Coronary artery (tissue), 2 donors: ENCODE measurements around the gene C14orf180.

ENCODE experiments used
- DNase-seq: peaks from one replicate; pipeline ENCODE4 v3.0.0-alpha.2; 2017; ENCODE audit warnings: low spot score
- H3K27ac ChIP-seq, 2 donors: fragments of 200-600 bp; sonication (generic); one replicate each; pipeline ENCODE4 v1.5.1; 2016 to 2019
- H3K4me3 ChIP-seq: fragments of 200-600 bp; sonication (generic); 2 replicates; pipeline ENCODE4 v1.5.1; 2016; ENCODE audit warnings: mild to moderate bottlenecking, moderate library complexity
- CTCF ChIP-seq: fragments of 200-600 bp; sonication (generic); IDR thresholded peaks from one replicate; pipeline ENCODE4 v1.5.1; 2019; ENCODE audit warnings: antibody characterized with exemption

The C14orf180 gene

GRCh38 chr14:104603711-104604401 is 24.3 kb downstream of the C14orf180 start:
- H3K4me3 ChIP-seq: peak overlapping the region; percentile 50
- no peak for TF ChIP-seq CTCF

GRCh38 chr14:104604458-104605449 is 25.2 kb downstream of the C14orf180 start, which contains the start of gene TMEM179:
TSS of gene TMEM179 (minus strand) at chr14:104604772. CDS start at chr14:104604741, 31 bp downstream.
- no peak within 1 kb of the TSS for H3K27ac ChIP-seq
- peak; percentile 53 for DNase-seq
- TF ChIP-seq CTCF: no peak
- peak within 1 kb of the TSS; percentile 50 for H3K4me3 ChIP-seq

More at GRCh38 chr14:104603711-104604401, 24.3 kb downstream of the C14orf180 start:
- DNase-seq: peak; percentile 71
- H3K27ac ChIP-seq: no peak overlapping the region

GRCh38 chr14:104609666-104610065 is 30.1 kb downstream of the C14orf180 start:
- Histone ChIP-seq H3K4me3 (no peak overlapping the region), H3K27ac (no peak overlapping the region)
- peak; percentile 57 for DNase-seq
- no peak for TF ChIP-seq CTCF

- DNase-seq: peak; percentile 54
Observed at GRCh38 chr14:104610749-104611310, 31.3 kb downstream of the C14orf180 start.

GRCh38 chr14:104611881-104612280 is 32.3 kb downstream of the C14orf180 start:
- no peak for DNase-seq
- Histone ChIP-seq H3K4me3 (no peak overlapping the region), H3K27ac (no peak overlapping the region)
- TF ChIP-seq CTCF: no peak

More at GRCh38 chr14:104610749-104611310, 31.3 kb downstream of the C14orf180 start:
- Histone ChIP-seq H3K4me3 (no peak overlapping the region), H3K27ac (no peak overlapping the region)
- TF ChIP-seq CTCF: no peak

GRCh38 chr14:104614126-104614812 is 34.7 kb downstream of the C14orf180 start:
- TF ChIP-seq CTCF: no peak
- DNase-seq: no peak
- no peak overlapping the region for H3K27ac ChIP-seq

More at GRCh38 chr14:104614126-104614812, 34.7 kb downstream of the C14orf180 start:
- H3K4me3 ChIP-seq: no peak overlapping the region
